Brain pericyte (primary cell): Measurements from ENCODE around the gene YIPF2.
A peak's percentile ranks its signal among the peaks of the same experiment; 100 is the strongest.
"Not testable (repeated sequence)": the region's sequence is repeated elsewhere in the genome, so short reads cannot be mapped to it uniquely, and the experiment has no call there.

Experiments used
- DNase-seq: peaks from one replicate; pipeline ENCODE4 v3.0.0-alpha.2; 2012; ENCODE audit warnings: low read depth, low spot score

YIPF2 gene

DNA sequence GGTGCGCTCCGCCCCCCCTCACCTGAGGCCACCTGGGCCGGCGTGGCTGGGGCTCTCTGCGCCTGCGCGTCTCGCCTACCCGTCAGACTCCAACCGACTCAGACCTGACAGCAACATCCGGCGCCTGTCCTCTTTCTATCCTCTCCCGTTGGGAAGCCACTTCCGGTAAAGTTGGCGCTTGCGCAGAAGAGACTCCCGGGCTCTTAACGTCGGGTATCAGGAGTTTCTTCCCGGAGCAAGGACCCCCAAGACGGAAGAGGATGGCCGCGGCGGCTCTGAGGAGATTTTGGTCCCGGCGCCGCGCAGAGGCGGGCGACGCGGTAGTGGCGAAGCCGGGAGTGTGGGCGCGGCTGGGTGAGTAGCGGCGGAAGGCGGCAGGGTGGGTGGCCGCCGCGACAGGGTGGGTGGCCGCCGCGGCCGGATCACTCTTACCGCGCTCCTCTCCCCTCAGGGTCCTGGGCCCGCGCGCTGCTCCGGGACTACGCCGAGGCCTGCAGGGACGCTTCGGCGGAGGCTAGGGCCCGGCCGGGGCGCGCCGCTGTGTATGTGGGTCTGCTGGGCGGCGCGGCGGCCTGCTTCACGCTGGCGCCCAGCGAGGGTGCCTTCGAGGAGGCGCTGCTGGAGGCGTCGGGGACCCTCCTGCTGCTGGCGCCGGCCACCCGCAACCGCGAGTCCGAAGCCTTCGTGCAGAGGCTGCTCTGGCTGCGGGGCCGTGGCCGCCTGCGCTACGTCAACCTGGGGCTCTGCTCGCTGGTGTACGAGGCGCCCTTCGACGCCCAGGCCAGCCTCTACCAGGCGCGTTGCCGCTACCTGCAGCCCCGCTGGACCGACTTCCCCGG is at the start of gene YIPF2, which contains the start of gene TIMM29:
Gene YIPF2, minus strand, starts transcription at position 77 of the 839 bp plus-strand sequence. CDS start 229 bp downstream, outside the sequence.
Gene TIMM29, plus strand, starts transcription at position 249 of the 839 bp plus-strand sequence. Its CDS starts 12 bp downstream, at position 261.
- DNase-seq: peak; percentile 88

DNA sequence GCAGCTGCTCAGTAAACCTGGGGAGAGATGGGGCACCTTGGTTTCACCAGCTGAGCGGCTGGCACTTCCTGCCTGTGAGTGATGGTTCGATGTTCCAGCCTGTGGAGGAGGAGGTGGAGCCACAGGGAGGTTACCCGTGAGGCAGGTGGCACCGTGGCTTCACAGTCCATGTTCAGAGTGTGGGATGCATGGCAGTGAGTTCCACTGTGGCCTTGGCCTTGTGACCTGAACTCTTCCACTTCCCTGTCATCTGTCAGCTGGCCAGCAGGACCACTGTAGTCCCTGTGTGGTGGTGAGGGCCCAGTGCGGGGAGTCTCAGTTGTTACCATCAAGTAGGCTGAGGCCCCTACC is 49.3 kb upstream of the YIPF2 start:
- DNase-seq: no peak

DNA sequence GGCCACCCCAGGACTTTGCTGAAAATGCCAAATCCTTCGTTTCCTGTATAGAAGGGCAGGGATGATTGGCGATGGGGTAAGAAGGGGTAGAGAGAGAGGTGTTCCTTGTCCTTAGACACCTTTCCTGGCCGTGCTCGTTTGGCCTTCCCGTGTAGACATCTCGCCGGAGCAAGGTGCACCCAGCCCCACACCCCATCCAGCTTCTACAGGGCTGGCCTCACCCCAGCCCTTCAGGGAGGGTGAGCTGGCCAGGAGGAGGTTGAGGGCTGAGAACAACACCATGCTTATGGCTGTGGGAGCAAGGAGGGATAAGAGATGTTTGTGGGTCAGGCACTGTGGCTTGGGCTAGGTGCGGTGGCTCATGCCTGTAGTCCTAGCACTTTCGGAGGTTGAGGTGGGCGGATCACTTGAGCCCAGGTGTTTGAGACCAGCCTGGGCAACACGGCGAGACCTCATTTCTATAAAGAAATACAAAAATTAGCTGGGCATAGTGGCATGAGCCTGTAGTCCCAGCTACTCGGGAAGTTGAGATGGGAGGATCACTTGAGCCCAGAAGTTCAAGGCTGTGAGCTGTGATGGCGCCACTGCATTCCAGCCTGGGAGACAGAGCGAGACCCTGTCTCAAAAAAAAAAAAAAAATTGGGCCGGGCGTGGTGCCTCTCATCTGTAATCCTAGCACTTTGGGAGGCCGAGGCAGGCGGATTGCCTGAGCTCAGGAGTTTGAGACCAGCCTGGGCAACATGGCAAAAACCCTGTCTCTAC is 47.9 kb upstream of the YIPF2 start:
- DNase-seq: no peak

DNA sequence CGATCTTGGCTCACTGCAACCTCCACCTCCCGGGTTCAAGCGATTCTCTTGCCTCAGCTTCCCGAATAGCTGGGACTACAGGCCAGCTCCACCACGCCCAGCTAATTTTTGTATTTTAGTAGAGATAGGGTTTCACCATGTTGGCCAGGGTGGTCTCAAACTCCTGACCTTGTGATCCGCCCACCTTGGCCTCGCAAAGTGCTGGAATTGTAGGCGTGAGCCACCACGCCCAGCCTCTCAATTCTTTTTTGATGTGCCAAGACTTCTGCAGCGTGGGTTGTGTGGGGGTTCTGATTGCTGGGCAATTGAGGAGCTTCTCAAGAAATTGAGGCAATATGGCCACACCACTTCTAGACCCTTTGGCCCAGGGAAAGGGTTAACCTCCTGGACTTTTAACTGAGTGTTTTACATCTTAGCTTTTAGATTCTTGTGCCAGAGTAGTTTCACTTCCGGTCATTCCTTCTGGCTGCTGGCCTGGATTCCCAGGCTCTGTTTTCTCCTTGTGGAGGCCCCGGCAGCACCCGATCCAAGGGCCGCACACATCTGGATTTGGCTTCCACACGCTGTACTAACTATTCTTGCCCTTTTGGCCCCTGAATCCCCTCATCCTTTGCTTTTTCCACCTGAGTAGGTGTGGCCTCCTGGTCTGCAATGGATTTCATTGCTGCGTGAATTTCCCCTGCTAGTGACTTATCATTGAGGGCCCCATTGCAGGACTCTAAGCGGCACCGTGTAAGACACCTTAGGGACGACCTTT is 47.1 kb upstream of the YIPF2 start:
- no peak for DNase-seq

DNA sequence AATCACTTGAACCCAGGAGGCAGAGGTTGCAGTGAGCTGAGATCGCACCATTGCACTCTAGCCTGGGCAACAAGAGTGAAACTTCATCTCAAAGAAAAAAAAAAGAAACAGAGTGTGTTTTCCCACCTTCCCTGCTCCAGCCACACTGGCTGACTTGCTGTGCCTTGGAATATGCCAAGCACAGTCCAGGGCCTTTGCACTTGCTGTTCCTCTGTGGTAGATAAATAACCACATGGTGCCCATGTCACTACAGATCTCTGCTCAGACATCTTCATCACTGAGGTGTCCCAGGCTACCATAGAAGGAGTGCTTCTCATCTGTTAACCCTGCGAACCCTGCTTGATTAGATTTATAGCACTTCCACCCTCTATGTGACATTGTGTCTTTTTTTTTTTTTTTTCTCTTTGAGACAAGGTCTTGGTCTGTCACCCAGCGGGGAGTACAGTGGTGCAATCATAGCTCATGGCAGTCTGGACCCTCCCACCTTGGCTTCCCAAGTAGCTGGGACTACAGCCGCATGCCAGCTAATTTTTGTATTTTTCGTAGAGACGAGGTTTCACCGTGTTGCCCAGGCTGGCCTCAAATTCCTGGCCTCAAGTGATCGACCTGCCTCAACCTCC is 42.8 kb upstream of the YIPF2 start:
- DNase-seq: no peak

DNA sequence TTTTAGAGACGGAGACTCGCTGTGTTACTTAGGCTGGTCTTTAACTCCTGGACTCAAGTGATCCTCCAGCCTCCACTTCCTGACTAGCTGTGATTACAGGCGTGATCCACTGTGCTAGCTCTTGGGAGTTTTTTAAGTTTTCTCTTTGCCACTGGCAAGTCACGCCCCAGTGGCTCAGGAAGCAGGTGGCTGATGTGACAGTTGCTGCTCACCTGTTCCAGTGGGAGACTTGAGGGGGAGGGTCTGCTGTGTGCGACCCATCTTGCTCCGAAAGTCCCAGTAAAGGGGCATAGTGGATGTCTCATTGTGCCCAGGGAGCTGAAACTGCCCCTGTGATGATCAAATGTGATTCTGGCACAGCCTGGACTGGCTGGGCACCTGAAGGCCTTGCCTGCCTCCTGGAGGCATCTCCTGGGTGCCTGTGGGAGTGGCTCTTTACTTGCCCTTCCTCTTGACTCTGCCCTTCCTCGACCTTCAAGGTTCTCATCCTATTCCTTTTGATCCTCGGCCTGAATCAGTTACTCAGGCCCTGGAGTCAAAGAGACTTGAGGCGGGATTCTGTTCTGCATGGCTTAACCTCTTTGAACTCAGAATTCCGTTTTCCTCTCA is 40.2 kb upstream of the YIPF2 start:
- DNase-seq: no peak

DNA sequence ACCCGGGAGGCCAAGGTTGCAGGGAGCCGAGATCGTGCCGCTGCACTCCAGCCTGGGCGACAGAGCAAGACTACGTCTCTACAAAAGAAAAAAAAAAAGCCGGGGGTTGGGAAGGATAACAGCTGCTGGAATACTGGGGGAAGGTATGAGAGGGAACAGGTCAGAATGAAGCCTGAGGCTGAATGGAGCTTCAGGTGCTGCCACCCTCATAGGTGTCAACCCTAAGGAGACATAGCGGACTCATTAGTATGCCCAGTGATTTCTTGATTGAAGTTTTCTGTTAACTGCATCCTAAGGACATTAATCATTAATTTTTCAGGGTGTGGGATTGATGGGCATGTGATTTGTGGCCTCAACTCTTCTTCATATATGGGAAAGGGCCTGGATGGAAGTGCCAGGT is 38.4 kb upstream of the YIPF2 start:
- no peak for DNase-seq

DNA sequence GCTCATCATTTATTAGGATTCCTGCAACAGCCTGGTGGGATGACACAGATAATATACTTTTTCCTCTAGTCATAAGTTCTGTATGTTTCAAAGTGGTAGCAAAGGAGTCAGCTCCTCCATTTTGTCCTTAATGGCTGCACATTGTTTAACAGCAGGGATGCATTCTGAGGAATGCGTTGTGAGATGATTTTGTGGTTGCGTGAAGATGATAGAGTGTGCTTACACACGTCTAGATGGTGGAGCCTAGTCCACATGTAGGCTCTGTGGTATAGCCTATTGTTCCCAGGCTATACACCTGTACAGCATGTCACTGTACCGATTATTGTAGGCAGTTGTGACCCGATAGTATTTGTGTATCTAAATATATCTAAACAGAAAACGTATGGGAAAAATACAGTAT is 37.0 kb upstream of the YIPF2 start:
- no peak for DNase-seq

DNA sequence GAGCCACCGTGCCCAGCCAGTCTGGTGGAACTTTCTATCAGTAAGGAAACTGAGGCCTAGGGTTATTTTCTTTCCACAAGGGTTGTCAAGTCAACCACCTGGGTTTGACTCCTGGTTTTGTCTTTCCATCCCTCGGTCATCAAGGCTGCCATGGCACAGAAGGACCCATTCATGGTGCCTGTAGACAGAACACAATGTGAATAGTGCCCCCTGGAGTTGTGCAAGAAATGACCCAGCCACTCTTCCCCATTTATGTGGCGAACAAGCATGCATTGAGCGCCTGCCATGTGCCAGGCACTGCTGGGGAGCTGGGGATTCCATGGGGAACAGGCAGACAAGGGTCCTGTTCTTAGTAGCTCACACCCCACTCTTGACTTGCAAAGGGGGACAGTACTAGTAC is 36.5 kb upstream of the YIPF2 start:
- no peak for DNase-seq

DNA sequence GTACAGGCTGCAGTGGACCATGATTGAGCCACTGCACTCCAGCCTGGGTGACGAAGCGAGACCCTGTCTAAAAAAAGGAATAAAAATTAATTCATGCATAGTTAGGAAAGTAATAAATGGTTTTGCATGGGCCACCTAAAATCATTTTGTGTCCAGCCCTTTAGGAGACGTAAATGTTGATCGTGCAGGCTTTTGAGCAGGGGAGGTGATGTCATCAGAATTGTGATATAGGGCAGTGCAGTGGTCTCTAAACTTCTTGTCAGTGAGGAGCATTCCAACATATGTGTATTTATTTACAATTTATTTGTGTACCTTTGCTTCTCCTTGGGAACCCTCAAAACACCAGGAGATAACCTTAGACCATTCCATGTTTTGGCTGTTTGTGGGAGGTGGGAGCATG is 35.4 kb upstream of the YIPF2 start:
- DNase-seq: no peak

DNA sequence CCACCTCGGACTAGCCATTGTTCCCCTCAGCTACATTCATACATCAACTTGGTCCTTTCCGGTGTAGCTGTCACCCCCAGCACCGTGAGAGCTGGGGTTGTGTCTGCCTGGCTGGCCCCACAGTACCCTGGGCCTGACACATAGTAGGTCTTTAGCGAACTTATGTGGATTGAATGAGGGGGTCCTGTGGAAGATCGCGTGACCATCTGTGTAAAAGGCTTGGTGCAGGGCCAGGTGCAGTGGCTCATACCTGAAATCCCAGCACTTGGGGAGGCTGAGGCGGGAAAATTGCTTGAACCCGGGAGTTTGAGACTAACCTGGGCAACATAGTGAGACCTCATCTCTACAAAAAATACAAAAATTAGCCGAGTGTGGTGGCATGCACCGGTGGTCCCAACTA is 34.4 kb upstream of the YIPF2 start:
- DNase-seq: no peak

DNA sequence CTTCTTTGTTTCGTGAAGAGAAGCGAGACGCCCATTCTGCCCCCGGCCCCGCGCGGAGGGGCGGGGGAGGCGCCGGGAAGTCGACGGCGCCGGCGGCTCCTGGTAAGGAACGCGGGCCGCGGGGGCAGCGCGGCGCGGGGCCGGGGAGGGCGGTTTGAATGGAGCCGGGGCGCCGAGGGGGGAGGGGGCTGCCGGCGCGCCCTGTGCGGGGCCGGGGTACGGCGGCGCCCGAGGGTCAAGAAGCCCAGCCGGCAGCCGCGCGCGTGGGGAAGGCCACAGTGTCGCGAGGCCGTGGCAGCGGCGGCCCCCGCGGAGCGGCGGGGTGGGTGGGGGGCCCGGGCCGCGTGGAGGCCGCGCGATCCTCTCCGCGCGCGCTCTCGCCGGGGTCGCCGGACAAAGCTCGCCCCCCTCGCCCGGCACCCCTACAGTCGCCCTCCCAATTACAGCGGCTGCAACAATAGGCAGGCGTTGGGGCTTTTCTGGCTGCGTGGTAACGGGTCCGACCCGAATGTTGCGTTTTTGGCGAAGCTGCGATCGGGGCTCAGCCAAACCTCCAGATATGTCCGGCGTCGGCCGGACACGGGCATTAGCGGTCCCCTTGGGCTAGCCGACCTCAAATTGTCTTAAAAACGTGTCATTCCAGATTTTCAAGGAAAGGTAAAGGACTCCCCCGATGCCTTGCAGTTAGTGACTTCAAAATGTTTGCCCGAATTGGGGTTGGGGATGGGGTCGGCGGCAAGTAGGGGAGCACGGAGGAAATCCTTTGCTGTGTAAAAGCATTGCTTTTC is 32.8 kb upstream of the YIPF2 start:
- no peak for DNase-seq

DNA sequence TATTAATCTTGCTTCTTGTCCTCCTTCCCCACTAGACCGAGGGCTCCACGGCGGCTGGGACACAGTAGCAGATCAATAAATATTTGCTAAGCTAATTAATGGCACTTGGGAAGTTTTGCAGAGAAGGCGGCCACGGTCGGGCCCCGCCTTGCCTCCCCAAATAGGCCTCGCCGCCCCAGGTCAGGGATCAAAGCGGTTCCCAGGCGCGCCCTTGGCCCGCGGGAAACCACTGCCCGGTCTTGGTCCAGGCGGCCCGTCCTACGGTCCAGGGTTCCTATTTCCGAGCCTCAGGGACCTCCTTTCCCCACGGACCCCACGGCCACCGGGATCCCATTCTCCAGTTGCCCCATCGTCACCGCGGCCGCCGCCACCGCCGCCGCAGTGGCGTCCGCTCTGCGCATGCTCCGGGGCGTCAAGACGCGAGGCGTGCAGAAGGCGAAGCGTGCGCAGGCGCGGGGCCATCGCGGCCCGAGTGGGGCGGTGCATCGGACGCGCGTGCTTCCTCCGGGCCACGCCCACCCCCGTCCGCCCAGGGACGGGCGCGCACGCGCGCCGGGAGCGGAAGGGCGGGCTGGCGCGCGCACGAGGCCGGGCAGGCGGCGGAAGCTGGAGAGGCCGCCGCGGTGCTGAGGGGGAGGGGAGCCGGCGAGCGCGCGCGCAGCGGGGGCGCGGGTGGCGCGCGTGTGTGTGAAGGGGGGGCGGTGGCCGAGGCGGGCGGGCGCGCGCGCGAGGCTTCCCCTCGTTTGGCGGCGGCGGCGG is 32.1 kb upstream of the YIPF2 start, which contains the start of gene SMARCA4:
Gene SMARCA4, plus strand, starts transcription at position 717 of the 759 bp plus-strand sequence. CDS start 23,122 bp downstream, outside the sequence.
- peak; percentile 86 for DNase-seq

DNA sequence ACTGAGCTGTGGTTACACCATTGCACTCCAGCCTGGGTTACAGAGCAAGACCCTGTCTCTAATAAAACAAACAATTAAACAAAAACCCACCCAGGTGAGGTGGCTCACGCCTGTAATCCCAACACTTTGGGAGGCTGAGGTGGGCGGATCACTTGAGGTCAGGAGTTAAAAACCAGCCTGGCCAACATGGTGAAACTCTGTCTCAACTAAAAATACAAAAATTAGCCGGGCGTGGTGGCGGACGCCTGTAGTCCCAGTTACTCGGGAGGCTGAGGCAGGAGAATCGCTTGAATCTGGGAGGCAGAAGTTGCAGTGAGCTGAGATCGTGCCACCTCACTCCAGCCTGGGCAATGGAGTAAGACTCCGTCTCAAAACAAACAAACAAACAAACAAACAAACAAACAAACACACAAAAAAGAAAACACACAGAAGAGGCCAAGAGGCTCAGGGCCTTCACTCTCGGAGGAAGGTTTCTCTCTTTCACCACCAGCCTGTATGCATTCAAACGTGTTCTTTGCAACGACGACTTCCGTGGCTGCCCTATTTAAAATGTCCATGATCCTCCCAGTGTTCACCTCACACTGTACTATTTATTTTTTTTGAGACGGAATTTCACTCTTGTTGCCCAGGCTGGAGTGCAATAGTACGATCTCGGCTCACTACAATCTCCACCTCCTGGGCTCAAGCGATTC is 31.0 kb upstream of the YIPF2 start:
- DNase-seq: not testable (repeated sequence)

DNA sequence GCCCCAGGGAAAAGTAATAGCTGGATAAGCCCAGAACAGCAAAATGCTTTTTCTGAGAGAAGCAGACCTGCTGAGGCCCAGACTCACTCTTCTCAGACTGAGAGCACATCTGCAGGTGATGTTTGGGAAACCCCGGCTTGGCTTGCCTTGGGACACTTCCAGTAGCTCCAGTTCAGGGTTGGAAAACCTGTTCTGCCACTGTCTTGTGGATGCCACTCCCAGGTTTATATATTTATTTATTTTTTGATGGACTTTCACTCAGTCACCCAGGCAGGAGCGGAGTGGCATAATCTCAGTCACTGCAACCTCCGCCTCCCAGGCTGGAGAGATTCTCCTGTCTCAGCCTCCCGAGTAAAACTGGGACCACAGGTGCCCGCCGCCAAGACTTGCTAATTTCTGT is 24.4 kb upstream of the YIPF2 start:
- DNase-seq: no peak

DNA sequence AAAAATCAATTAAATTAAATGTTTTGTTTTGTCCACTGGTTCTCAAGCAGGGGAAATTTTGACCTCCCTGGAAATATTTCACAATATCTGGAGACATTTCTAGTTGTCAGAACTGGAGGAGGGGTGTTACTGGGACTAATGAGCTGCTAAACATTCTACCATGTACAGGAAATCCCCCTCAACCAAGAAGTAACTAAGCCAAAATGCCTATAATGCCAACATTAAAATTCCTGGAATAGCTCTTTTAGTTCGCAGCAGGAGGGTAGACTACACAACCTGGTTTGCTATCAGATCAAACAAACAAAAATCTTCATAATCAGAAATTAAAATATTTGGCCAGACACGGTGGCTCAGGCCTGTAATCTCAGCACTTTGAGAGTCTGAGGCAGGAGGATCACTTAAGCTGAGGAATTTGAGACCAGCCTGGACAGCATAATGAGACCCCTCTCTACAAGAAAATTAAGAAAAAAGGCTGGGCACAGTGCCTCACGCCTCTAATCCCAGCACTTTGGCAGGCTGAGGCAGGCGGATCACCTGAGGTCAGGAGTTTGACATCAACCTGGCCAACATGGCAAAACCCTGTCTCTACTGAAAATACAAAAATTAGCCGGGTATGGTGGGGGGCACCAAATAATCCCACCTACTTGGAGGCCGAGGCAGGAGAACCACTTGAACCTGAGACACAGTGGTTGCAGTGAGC is 18.7 kb upstream of the YIPF2 start:
- DNase-seq: no peak

DNA sequence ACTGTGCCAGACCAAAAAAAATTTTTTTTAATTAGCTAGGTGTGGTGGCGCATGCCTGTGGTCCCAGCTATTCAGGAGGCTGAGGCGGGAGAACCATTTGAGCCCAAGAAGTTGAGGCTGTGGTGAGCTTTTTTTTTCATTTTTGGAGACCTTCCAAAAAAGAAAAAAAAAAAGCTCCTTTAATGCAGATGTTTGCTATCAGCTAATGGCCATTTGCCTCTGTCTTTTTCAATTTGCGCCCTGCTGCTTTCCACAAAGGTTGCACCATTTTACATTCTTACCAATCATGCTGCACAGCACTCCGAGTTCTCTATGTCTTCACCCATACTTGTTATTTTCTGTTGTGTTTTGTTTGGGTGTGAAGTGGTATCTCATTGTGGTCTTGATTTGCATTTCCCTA is 16.8 kb upstream of the YIPF2 start:
- no peak for DNase-seq

DNA sequence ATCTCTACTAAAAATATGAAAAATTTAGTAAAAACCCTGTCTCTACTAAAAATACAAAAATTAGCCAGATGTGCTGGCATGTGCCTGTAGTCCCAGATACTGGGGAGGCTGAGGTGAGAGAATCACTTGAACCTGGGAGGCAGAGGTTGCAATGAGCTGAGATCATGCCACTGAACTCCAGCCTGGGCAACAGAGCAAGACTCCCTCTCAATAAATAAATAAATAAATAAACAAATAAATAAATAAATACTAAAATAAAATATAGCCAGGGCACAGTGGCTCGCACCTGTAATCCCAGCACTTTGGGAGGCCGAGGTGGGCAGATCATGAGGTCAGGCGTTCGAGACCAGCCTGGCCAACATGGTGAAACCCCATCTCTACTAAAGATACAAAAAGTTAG is 15.0 kb upstream of the YIPF2 start:
- not testable (repeated sequence) for DNase-seq
